Measurements from ENCODE around the gene TBKBP1.

GRCh38 chr17:47715669-47716325, 21.8 kb downstream of the TBKBP1 start:
- TF ChIP-seq EZH2 (IDR thresholded peaks at IDR 0.05; ENCODE audit: borderline replicate concordance, low read length) (no peak), CTCF (IDR thresholded peaks at IDR 0.05; ENCODE audit: low read length) (no peak)

All from OCI-LY1 (cell line).